ENCODE measurements around the gene ZNF816. TPM values are rescaled to one million over a fixed set of nuclear protein-coding genes. Genes with fewer than 3 reads are reported as not detected.
A peak's percentile ranks its signal among the peaks of the same experiment; 100 is the strongest.
"Not testable (repeated sequence)": the region's sequence is repeated elsewhere in the genome, so short reads cannot be mapped to it uniquely, and the experiment has no call there.

The ZNF816 gene
- total RNA-seq, 2 experiments from 2014 or later, result 11.1 to 12.0 TPM

DNA sequence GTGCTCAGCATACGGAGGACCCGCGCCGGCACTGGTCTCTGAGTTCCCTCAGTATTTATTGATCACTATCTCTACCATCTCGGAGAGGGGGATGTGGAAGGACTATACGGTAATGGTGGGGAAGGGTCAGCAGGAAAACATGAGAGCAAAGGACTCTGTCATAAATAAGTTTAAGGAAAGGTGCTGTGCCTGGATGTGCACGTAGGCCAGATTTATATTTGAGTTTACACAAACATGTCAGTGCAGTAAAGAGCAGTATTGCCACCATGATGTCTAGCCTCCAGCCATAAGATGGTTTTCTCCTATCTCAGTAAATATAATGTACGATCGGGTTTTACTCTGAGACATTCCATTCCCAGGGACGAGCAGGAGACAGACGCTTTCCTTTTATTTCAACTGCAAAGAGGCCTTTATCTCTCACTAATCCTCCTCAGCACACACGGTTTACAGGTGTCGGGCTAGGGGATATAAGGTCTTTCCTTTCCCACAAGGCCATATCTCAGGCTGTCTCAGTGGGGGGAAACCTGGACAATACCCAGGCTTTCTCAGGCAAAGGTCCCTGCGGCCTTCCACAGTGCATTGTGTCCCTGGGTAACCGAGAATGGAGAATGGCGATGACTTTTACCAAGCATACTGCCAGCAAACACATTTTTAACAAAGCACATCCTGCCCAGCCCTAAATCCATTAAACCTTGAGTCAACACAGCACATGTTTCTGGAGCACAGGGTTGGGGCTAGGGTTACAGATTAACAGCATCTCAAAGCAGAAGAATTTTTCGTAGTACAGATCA, 17.8 kb downstream of the ZNF816 start:
- H3K27ac Mint-ChIP-seq, H3K4me1 Mint-ChIP-seq, H3K27me3 Mint-ChIP-seq, DNase-seq, H3K4me3 Mint-ChIP-seq: not testable (repeated sequence)
- Mint-ChIP-seq H3K9me3 (peaks cover 29% of the 10 kb centered on the region), H3K36me3 (peaks cover 28% of the 10 kb centered on the region)

DNA sequence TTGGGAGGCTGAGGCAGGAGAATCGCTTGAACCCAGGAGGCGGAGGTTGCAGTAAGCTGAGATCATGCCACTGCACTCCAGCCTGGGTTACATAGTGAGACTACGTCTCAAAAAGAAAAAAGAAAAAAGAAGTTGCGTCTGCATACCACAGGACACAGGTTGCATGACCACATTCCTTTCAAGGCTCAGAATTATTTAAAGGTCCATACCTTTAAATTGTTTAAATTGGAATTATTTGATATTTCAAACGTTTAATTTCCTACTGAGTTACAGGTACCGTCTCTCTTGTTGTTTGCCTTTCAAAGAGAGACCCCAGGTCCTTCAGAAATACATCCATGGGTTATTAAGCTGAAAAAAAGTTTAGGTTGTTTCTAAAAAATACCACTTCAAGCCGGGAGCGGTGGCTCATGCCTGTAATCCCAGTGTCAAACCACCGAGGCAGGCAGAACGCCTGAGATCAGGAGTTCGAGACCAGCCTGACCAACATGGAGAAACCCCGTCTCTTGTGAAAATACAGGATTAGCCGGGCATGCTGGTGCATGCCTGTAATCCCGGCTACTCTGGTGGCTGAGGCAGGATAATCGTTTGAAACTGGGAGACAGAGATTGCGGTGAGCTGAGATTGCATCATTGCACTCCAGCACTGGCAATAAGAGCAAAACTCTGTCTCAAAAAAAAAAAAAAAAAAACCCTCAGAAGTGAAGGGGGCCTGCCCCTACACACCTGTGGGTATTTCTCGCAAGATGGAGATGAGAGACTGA, 18.6 kb downstream of the ZNF816 start:
- Mint-ChIP-seq H3K4me1 (peaks cover 9% of the 10 kb centered on the region), H3K9me3 (peaks cover 25% of the 10 kb centered on the region), H3K27me3 (no peaks in the 10 kb centered on the region), H3K27ac (no peak overlapping the region), H3K36me3 (peaks cover 25% of the 10 kb centered on the region), H3K4me3 (no peak overlapping the region)
- DNase-seq, result no peak

- H3K4me1 Mint-ChIP-seq, result peaks cover 15% of the 10 kb centered on the region
- H3K4me3 Mint-ChIP-seq, result peak overlapping the region; percentile 98
- peaks cover 32% of the 10 kb centered on the region for H3K36me3 Mint-ChIP-seq
- DNase-seq, result no peak
- peaks cover 30% of the 10 kb centered on the region for H3K9me3 Mint-ChIP-seq
- H3K27me3 Mint-ChIP-seq, result no peaks in the 10 kb centered on the region
- H3K27ac Mint-ChIP-seq, result no peak overlapping the region
Observed at GRCh38 chr19:52943134-52943883, 19.4 kb downstream of the ZNF816 start.

- Mint-ChIP-seq H3K36me3 (peaks cover 34% of the 10 kb centered on the region), H3K4me3 (peak overlapping the region; percentile 98), H3K27me3 (no peaks in the 10 kb centered on the region), H3K9me3 (peaks cover 26% of the 10 kb centered on the region), H3K4me1 (peaks cover 15% of the 10 kb centered on the region), H3K27ac (peak overlapping the region; percentile 95)
- peak; percentile 95 for DNase-seq
Observed at GRCh38 chr19:52942386-52943133, 20.1 kb downstream of the ZNF816 start.

- DNase-seq, result peak; percentile 26
- peaks cover 23% of the 10 kb centered on the region for H3K9me3 Mint-ChIP-seq
- H3K4me1 Mint-ChIP-seq, result peaks cover 16% of the 10 kb centered on the region
- no peaks in the 10 kb centered on the region for H3K27me3 Mint-ChIP-seq
- H3K4me3 Mint-ChIP-seq, result peak overlapping the region; percentile 98
- H3K27ac Mint-ChIP-seq, result peak overlapping the region; percentile 95
- H3K36me3 Mint-ChIP-seq, result peaks cover 37% of the 10 kb centered on the region
Observed at GRCh38 chr19:52941941-52942385, 20.7 kb downstream of the ZNF816 start.

- peaks cover 41% of the 10 kb centered on the region for H3K36me3 Mint-ChIP-seq
- not testable (repeated sequence) for DNase-seq, H3K27me3 Mint-ChIP-seq
- H3K4me1 Mint-ChIP-seq, result peaks cover 20% of the 10 kb centered on the region
- H3K4me3 Mint-ChIP-seq, result peak overlapping the region; percentile 98
- H3K27ac Mint-ChIP-seq, result peak overlapping the region; percentile 95
- H3K9me3 Mint-ChIP-seq, result peaks cover 27% of the 10 kb centered on the region
Observed at GRCh38 chr19:52941523-52941922, 21.2 kb downstream of the ZNF816 start.

DNA sequence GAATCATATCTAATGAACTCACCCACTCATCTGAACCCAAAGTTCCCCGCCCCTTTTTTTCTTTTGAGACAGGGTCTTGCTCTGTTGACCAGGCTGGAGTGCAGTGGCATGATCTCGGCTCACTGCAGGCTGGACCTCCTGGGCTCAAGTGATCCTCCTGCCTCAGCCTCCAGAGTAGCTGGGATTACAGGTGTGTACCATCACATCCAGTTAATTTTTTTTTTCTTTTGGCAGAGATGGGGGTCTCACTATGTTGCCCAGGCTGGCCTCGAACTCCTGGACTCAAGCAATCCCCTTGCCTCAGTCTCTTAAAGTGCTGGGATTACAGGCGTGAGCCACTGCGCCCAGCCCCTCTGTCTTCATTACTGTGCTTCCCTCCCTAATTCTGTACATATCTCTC, 21.8 kb downstream of the ZNF816 start:
- Mint-ChIP-seq H3K9me3 (peaks cover 27% of the 10 kb centered on the region), H3K36me3 (peaks cover 46% of the 10 kb centered on the region), H3K4me3 (peak overlapping the region; percentile 98), H3K4me1 (peaks cover 20% of the 10 kb centered on the region)
- not testable (repeated sequence) for H3K27ac Mint-ChIP-seq, H3K27me3 Mint-ChIP-seq, DNase-seq

- Mint-ChIP-seq H3K4me1 (peaks cover 20% of the 10 kb centered on the region), H3K27ac (peak overlapping the region; percentile 36), H3K9me3 (peaks cover 24% of the 10 kb centered on the region), H3K27me3 (no peaks in the 10 kb centered on the region), H3K36me3 (peaks cover 65% of the 10 kb centered on the region), H3K4me3 (no peak overlapping the region)
- no peak for DNase-seq
Observed at GRCh38 chr19:52938761-52939160, 23.9 kb downstream of the ZNF816 start.

- Mint-ChIP-seq H3K36me3 (peaks cover 80% of the 10 kb centered on the region), H3K9me3 (peaks cover 31% of the 10 kb centered on the region), H3K27ac (no peak overlapping the region), H3K4me3 (no peak overlapping the region), H3K4me1 (peaks cover 20% of the 10 kb centered on the region), H3K27me3 (no peaks in the 10 kb centered on the region)
- no peak for DNase-seq
Observed at GRCh38 chr19:52936954-52937325, 25.7 kb downstream of the ZNF816 start.

GRCh38 chr19:52936151-52936953, 26.3 kb downstream of the ZNF816 start:
- Mint-ChIP-seq H3K36me3 (peaks cover 80% of the 10 kb centered on the region), H3K4me1 (peaks cover 15% of the 10 kb centered on the region), H3K4me3 (no peak overlapping the region), H3K27ac (peak overlapping the region; percentile 14), H3K27me3 (no peaks in the 10 kb centered on the region), H3K9me3 (peaks cover 26% of the 10 kb centered on the region)
- DNase-seq, result no peak

GRCh38 chr19:52935434-52935833, 27.2 kb downstream of the ZNF816 start:
- no peak overlapping the region for H3K4me3 Mint-ChIP-seq
- no peak for DNase-seq
- no peaks in the 10 kb centered on the region for H3K27me3 Mint-ChIP-seq
- H3K4me1 Mint-ChIP-seq, result peaks cover 11% of the 10 kb centered on the region
- H3K27ac Mint-ChIP-seq, result no peak overlapping the region
- H3K36me3 Mint-ChIP-seq, result peaks cover 80% of the 10 kb centered on the region
- H3K9me3 Mint-ChIP-seq, result peaks cover 24% of the 10 kb centered on the region

GRCh38 chr19:52924641-52925040, 38.0 kb downstream of the ZNF816 start:
- H3K27ac Mint-ChIP-seq, H3K9me3 Mint-ChIP-seq, H3K27me3 Mint-ChIP-seq, H3K4me3 Mint-ChIP-seq, DNase-seq: not testable (repeated sequence)
- Mint-ChIP-seq H3K36me3 (peaks cover 44% of the 10 kb centered on the region), H3K4me1 (peaks cover 24% of the 10 kb centered on the region)

DNA sequence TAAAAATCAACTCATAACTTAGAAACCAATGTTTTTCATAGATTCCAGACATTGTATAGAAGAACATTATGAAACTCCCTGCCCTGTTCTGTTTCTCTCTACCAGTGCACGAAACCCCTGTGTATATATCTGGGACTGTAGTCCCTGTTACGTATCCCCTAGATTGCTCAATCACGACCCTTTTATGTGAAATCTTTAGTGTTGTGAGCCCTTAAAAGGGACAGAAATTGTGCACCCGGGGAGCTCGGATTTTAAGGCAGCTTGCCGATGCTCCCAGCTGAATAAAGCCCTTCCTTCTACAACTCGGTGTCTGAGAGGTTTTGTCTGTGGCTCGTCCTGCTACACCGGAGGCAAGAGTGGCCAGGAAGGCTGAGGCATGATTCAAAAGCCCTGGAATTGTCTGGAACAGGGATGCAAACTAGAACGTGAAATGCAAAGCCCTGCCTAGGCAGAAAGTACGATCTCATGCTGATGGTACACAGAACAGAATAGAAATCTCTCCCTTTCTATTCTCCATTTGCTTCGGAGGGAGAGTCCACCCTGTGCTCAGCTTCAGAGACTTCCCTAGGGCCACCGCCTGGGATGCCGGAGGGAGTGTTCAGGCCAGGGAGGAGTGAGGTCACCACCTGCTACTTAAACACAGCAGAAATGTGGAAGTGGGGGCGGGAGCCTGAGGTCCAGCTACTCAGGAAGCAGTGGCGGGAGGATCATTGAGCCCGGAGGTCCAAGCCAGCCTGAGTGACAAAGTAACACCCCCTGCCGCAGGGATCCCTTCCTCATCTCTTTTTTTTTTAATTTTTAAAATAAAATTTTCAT, 38.7 kb downstream of the ZNF816 start:
- no peak for DNase-seq
- Mint-ChIP-seq H3K36me3 (peaks cover 38% of the 10 kb centered on the region), H3K27me3 (no peaks in the 10 kb centered on the region), H3K9me3 (peaks cover 2% of the 10 kb centered on the region), H3K27ac (peak overlapping the region; percentile 90), H3K4me3 (peak overlapping the region; percentile 95), H3K4me1 (peaks cover 21% of the 10 kb centered on the region)

Measured in activated naive CD8-positive, alpha-beta T cell treated with anti-CD3 and anti-CD28 coated beads for 36 hours (primary cell).